Natural killer cell (primary cell): ENCODE results near the gene CYP2W1. TPM values are rescaled to one million over a fixed set of nuclear protein-coding genes. Genes with fewer than 3 reads are reported as not detected.

ENCODE experiments used
- ATAC-seq, 3 donors: fragments of 150-1000 bp in 2 of 3; fragments of 200-7000 bp in 1 of 3; cut with Tn5 transposase; 1 replicate in 1 of 3; 2 replicates in 2 of 3; pipeline ENCODE4 v1.10.0; 2021; ENCODE audit warnings: mild to moderate bottlenecking in 2 of 3, moderate library complexity in 2 of 3
- DNase-seq, 2 donors: peaks; one replicate each; pipeline versions ENCODE4 v3.0.0 to v3.0.0-alpha.2; 2013 to 2021; ENCODE audit warnings: mixed read lengths in 1 of 2
- H3K27ac ChIP-seq: one replicate; pipeline ENCODE4 v1.5.1; 2013; ENCODE audit warnings: mild to moderate bottlenecking, low read length
- H3K27me3 ChIP-seq: one replicate; pipeline ENCODE4 v1.6.1; 2013; ENCODE audit warnings: low read length; ENCODE audit not compliant: control insufficient read depth, insufficient read depth
- H3K36me3 ChIP-seq: one replicate; pipeline ENCODE4 v1.6.1; 2013; ENCODE audit warnings: low read length; ENCODE audit not compliant: control insufficient read depth, insufficient read depth
- H3K4me1 ChIP-seq: one replicate; pipeline ENCODE4 v1.6.1; 2013; ENCODE audit warnings: low read length; ENCODE audit not compliant: control insufficient read depth, insufficient read depth
- H3K4me3 ChIP-seq: one replicate; pipeline ENCODE4 v1.5.1; 2013; ENCODE audit warnings: low read length
- H3K9me3 ChIP-seq: one replicate; pipeline ENCODE4 v1.6.1; 2013; ENCODE audit warnings: low read length; ENCODE audit not compliant: control insufficient read depth, insufficient read depth
- H3K27ac Mint-ChIP-seq, 2 donors: one replicate each; pipeline ENCODE4 v1.8.0; 2022; ENCODE audit warnings: mild to moderate bottlenecking in 2 of 2, mixed read lengths in 2 of 2, moderate library complexity in 1 of 2
- H3K27me3 Mint-ChIP-seq, 2 donors: one replicate each; pipeline ENCODE4 v1.8.0; 2022; ENCODE audit warnings: low read depth in 2 of 2, mixed read lengths in 2 of 2
- H3K36me3 Mint-ChIP-seq: one replicate; pipeline ENCODE4 v1.8.0; 2022; ENCODE audit warnings: mixed read lengths
- H3K4me1 Mint-ChIP-seq, 2 donors: one replicate each; pipeline ENCODE4 v1.8.0; 2022; ENCODE audit warnings: mixed read lengths in 2 of 2
- H3K4me3 Mint-ChIP-seq: one replicate; pipeline ENCODE4 v1.8.0; 2022; ENCODE audit warnings: mild to moderate bottlenecking, moderate library complexity, mixed read lengths
- H3K9me3 Mint-ChIP-seq, 2 donors: one replicate each; pipeline ENCODE4 v1.8.0; 2022; ENCODE audit warnings: mixed read lengths in 2 of 2
- CTCF ChIP-seq: fragments of 200-600 bp; IDR thresholded peaks from one replicate; pipeline ENCODE4 v1.8.0; 2022; ENCODE audit warnings: antibody characterized with exemption
- WGBS: methylation state at CpG from one replicate; pipeline ENCODE4 v1.1.7; 2013; ENCODE audit warnings: missing lambda C conversion rate; ENCODE audit not compliant: insufficient coverage; 5-methylcytosine and 5-hydroxymethylcytosine counted together
- intact Hi-C: fragments of 100-400 bp; cut with micrococcal nuclease; formaldehyde crosslinking; loops from one replicate; pipeline ENCODE4 v1.14.2; 2022
- total RNA-seq, 4 donors: library from RNA; stranded (reverse); fragments of 120-200 nt in 1 of 4; gene quantifications; one replicate each; pipeline versions ENCODE4 v1.2.3 to v1.2.4, GENCODE V29; 2013 to 2022

CYP2W1 gene
- total RNA-seq, 3 donors from 2014 or later (not counting 1 experiment from before 2014, with no cell fraction given) = not detected

- intact Hi-C loops = no loop called here
- H3K9me3 ChIP-seq = no peaks in the 10 kb centered on the region
- Mint-ChIP-seq H3K4me3 (no peak overlapping the region), H3K27me3 (peaks cover 0 to 2% of the 10 kb centered on the region in 2 donors), H3K4me1 (no peaks in the 10 kb centered on the region), H3K36me3 (no peaks in the 10 kb centered on the region), H3K27ac (no peak overlapping the region), H3K9me3 (no peaks in the 10 kb centered on the region)
- H3K27me3 ChIP-seq = peaks cover 5% of the 10 kb centered on the region
- H3K4me3 ChIP-seq = no peak overlapping the region
- 80% methylated on average over 10 of the region's 10 CpGs for WGBS
- DNase-seq = no peak
- no peaks in the 10 kb centered on the region for H3K36me3 ChIP-seq
- H3K27ac ChIP-seq = no peak overlapping the region
- H3K4me1 ChIP-seq = no peaks in the 10 kb centered on the region
- TF ChIP-seq CTCF = no peak
- ATAC-seq = no peak
Observed at GRCh38 chr7:982511-983003, 424 bp upstream of the CYP2W1 start.

GRCh38 chr7:983616-984071 is 663 bp downstream of the CYP2W1 start:
- H3K4me1 ChIP-seq = peaks cover 9% of the 10 kb centered on the region
- Mint-ChIP-seq H3K4me3 (no peak overlapping the region), H3K27ac (no peak overlapping the region), H3K27me3 (peaks cover 0 to 2% of the 10 kb centered on the region in 2 donors), H3K36me3 (no peaks in the 10 kb centered on the region), H3K9me3 (no peaks in the 10 kb centered on the region), H3K4me1 (no peaks in the 10 kb centered on the region)
- WGBS = 92% methylated on average over 20 of the region's 20 CpGs
- H3K36me3 ChIP-seq = no peaks in the 10 kb centered on the region
- no peak for TF ChIP-seq CTCF
- intact Hi-C loops = no loop called here
- no peak overlapping the region for H3K27ac ChIP-seq
- no peak for ATAC-seq
- no peak for DNase-seq
- no peak overlapping the region for H3K4me3 ChIP-seq
- H3K27me3 ChIP-seq = peaks cover 9% of the 10 kb centered on the region
- H3K9me3 ChIP-seq = no peaks in the 10 kb centered on the region

GRCh38 chr7:984361-985126 is 1.6 kb downstream of the CYP2W1 start:
- Mint-ChIP-seq H3K27ac (no peak overlapping the region), H3K9me3 (no peaks in the 10 kb centered on the region), H3K4me3 (no peak overlapping the region), H3K4me1 (no peaks in the 10 kb centered on the region), H3K27me3 (peaks cover 0 to 2% of the 10 kb centered on the region in 2 donors), H3K36me3 (no peaks in the 10 kb centered on the region)
- H3K4me3 ChIP-seq = no peak overlapping the region
- H3K9me3 ChIP-seq = no peaks in the 10 kb centered on the region
- no peak for DNase-seq
- 89% methylated on average over 39 of the region's 39 CpGs for WGBS
- no peak overlapping the region for H3K27ac ChIP-seq
- no peak for ATAC-seq
- peaks cover 9% of the 10 kb centered on the region for H3K27me3 ChIP-seq
- no peak for TF ChIP-seq CTCF
- intact Hi-C loops = no loop called here
- H3K4me1 ChIP-seq = peaks cover 9% of the 10 kb centered on the region
- no peaks in the 10 kb centered on the region for H3K36me3 ChIP-seq

- no peak for ATAC-seq
- peaks cover 9% of the 10 kb centered on the region for H3K27me3 ChIP-seq
- DNase-seq = no peak
- no peak overlapping the region for H3K4me3 Mint-ChIP-seq
- H3K27me3 Mint-ChIP-seq = peaks cover 0 to 2% of the 10 kb centered on the region in 2 donors
- no peaks in the 10 kb centered on the region for H3K4me1 Mint-ChIP-seq
- peaks cover 9% of the 10 kb centered on the region for H3K4me1 ChIP-seq
- 87% methylated on average over 16 of the region's 16 CpGs for whole genome bisulfite sequencing
- no peaks in the 10 kb centered on the region for H3K9me3 ChIP-seq
- intact Hi-C loops = no loop called here
- H3K27ac Mint-ChIP-seq = no peak overlapping the region
- TF ChIP-seq CTCF = no peak
- H3K27ac ChIP-seq = no peak overlapping the region
- no peak overlapping the region for H3K4me3 ChIP-seq
- no peaks in the 10 kb centered on the region for H3K36me3 ChIP-seq
- no peaks in the 10 kb centered on the region for H3K9me3 Mint-ChIP-seq
- H3K36me3 Mint-ChIP-seq = no peaks in the 10 kb centered on the region
Observed at GRCh38 chr7:985127-985416, 2.1 kb downstream of the CYP2W1 start.
